NCI-H748 treated with DMSO at 0.1 percent for 48 hours (cell line): ENCODE measurements around the gene COLEC11.
A peak's percentile ranks its signal among the peaks of the same experiment; 100 is the strongest.

Experiments
- DNase-seq: peaks from one replicate; lab custom pipeline; 2025; lab: John Stamatoyannopoulos, UW

Gene COLEC11

GRCh38 chr2:3675687-3676086 lies 80.8 kb downstream of the COLEC11 start:
- DNase-seq = no peak

- DNase-seq = no peak
Measured at GRCh38 chr2:3677436-3677835, 82.5 kb downstream of the COLEC11 start.

- DNase-seq = no peak
Measured at GRCh38 chr2:3678212-3678611, 83.3 kb downstream of the COLEC11 start.

GRCh38 chr2:3679180-3679579 lies 84.3 kb downstream of the COLEC11 start:
- DNase-seq = no peak

GRCh38 chr2:3679616-3680393 lies 84.9 kb downstream of the COLEC11 start:
- DNase-seq = no peak

- no peak for DNase-seq
Measured at GRCh38 chr2:3680548-3681345, 85.8 kb downstream of the COLEC11 start.

- DNase-seq = no peak
Measured at GRCh38 chr2:3681625-3682024, 86.7 kb downstream of the COLEC11 start.

GRCh38 chr2:3682811-3683210 lies 87.9 kb downstream of the COLEC11 start:
- no peak for DNase-seq

GRCh38 chr2:3683748-3684454 lies 89.0 kb downstream of the COLEC11 start:
- DNase-seq = no peak

- DNase-seq = no peak
Measured at GRCh38 chr2:3689998-3690748, 95.3 kb downstream of the COLEC11 start.

GRCh38 chr2:3692375-3692774 lies 97.5 kb downstream of the COLEC11 start:
- peak; percentile 67 for DNase-seq
